Ishikawa (cell line): ENCODE data around the gene GPR146.

ENCODE experiments used
- EGR1 ChIP-seq: IDR thresholded peaks from 2 replicates; pipeline ENCODE4 v1.6.1; 2012
- EP300 ChIP-seq: IDR thresholded peaks from 2 replicates; pipeline ENCODE4 v1.6.1; 2012; ENCODE audit warnings: borderline replicate concordance
- FOXM1 ChIP-seq: IDR thresholded peaks from 2 replicates; pipeline ENCODE4 v1.6.1; 2012; ENCODE audit warnings: low read depth, borderline replicate concordance
- RAD21 ChIP-seq: IDR thresholded peaks from 2 replicates; pipeline ENCODE4 v1.6.1; 2012; ENCODE audit warnings: low read depth
- TAF1 ChIP-seq: IDR thresholded peaks from 2 replicates; pipeline ENCODE4 v1.6.1; 2012; ENCODE audit warnings: low read depth, mild to moderate bottlenecking
- TCF12 ChIP-seq: IDR thresholded peaks from 2 replicates; pipeline ENCODE4 v1.6.1; 2012; ENCODE audit warnings: low read depth
- YY1 ChIP-seq: IDR thresholded peaks from 2 replicates; pipeline ENCODE4 v1.6.1; 2012; ENCODE audit warnings: low read depth

DNA sequence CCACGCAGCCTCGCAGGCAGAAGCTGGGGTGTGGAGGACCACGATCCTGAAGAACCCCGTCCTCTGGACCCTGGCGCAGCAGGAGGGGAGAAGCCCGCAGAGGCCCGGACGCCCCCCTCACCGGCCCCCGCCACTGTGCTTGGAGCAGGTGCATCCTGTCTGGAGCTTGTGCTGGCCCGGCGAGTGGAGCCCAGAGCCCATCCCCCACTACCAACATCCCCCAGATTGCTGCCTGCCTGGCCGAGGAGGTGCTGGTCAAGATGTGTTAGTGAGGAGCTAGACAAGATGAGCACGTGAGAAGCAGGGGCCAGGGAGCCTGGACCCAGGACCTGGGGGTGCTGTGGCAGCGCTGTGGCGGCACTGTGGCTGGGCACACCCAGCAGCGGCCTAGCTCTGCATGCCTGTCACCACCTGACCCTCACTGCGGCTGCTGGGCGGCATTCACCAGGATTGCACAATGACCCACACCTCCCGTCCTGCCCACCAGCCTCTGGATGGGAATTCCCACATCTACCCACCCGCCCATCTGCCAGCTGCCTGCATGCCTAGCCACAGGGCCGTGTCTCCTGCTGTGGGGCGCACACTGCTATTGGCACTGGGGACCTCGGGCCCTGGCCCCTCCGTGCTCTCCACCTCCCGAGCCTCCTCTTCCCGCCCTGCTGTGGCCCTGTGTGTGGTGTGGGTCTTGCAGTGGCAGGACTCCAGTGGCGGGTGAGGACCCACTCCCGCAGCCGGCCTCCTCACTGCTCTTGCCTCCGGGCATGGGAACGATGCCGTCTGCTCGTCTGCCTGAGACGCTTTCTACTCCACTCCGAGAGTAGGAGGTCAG lies 11.8 kb downstream of the GPR146 start:
- no peak for TF ChIP-seq EP300
- no peak for TF ChIP-seq EGR1
- TF ChIP-seq RAD21 = no peak
- no peak for TF ChIP-seq TCF12
- no peak for TF ChIP-seq TAF1
- TF ChIP-seq YY1 = no peak
- TF ChIP-seq FOXM1 = no peak
